CD4-positive, alpha-beta T cell treated with Interleukin-4 for 1 hour (primary cell): ENCODE data around the gene CEP83.
"Not testable (repeated sequence)": the region's sequence is repeated elsewhere in the genome, so short reads cannot be mapped to it uniquely, and the experiment has no call there.

ENCODE experiments used
- DNase-seq, 2 donors: peaks; one replicate each; pipeline ENCODE4 v3.0.0-alpha.2; 2020 to 2022

Gene CEP83

GRCh38 chr12:94459728-94460615 lies at the start of gene CEP83:
TSS of gene CEP83 (minus strand) at chr12:94459867. CDS start at chr12:94412490, 47,377 bp downstream.
- DNase-seq = peak; percentile 94 to 95

GRCh38 chr12:94509317-94509716 lies 49.6 kb upstream of the CEP83 start:
- DNase-seq = no peak

GRCh38 chr12:94507455-94507854 lies 47.8 kb upstream of the CEP83 start:
- no peak for DNase-seq

GRCh38 chr12:94504386-94504785 lies 44.7 kb upstream of the CEP83 start:
- DNase-seq = no peak

- no peak for DNase-seq
These were observed 44.0 kb upstream of the CEP83 start for GRCh38 chr12:94503619-94504018.

GRCh38 chr12:94500831-94501567 lies 41.3 kb upstream of the CEP83 start:
- no peak for DNase-seq

- DNase-seq = no peak
These were observed 39.0 kb upstream of the CEP83 start for GRCh38 chr12:94498698-94499097.

- DNase-seq = no peak
These were observed 38.4 kb upstream of the CEP83 start for GRCh38 chr12:94498073-94498472.

- DNase-seq = no peak
These were observed 35.9 kb upstream of the CEP83 start for GRCh38 chr12:94495445-94496115.

- no peak for DNase-seq
These were observed 31.8 kb upstream of the CEP83 start for GRCh38 chr12:94491489-94491888.

- DNase-seq = peak; percentile 15 to 35
These were observed 28.8 kb upstream of the CEP83 start for GRCh38 chr12:94488463-94488862.

- no peak for DNase-seq
These were observed 22.1 kb upstream of the CEP83 start for GRCh38 chr12:94481734-94482133.

- DNase-seq = no peak
These were observed 9.9 kb upstream of the CEP83 start for GRCh38 chr12:94469522-94469921.

- no peak for DNase-seq
These were observed 921 bp upstream of the CEP83 start for GRCh38 chr12:94460616-94460959.

- DNase-seq = peak in 1 of 2 donors; percentile 41
These were observed 565 bp downstream of the CEP83 start for GRCh38 chr12:94458877-94459727.

GRCh38 chr12:94457311-94457710 lies 2.4 kb downstream of the CEP83 start:
- no peak for DNase-seq

- DNase-seq = not testable (repeated sequence)
These were observed 5.3 kb downstream of the CEP83 start for GRCh38 chr12:94454318-94454717.

- no peak for DNase-seq
These were observed 14.0 kb downstream of the CEP83 start for GRCh38 chr12:94445662-94446061.

- DNase-seq = no peak
These were observed 22.4 kb downstream of the CEP83 start for GRCh38 chr12:94437303-94437702.

GRCh38 chr12:94435511-94435927 lies 24.1 kb downstream of the CEP83 start:
- no peak for DNase-seq

GRCh38 chr12:94434171-94434570 lies 25.5 kb downstream of the CEP83 start:
- DNase-seq = peak in 1 of 2 donors; percentile 16

- DNase-seq = no peak
These were observed 25.9 kb downstream of the CEP83 start for GRCh38 chr12:94433744-94434143.

- no peak for DNase-seq
These were observed 29.4 kb downstream of the CEP83 start for GRCh38 chr12:94430304-94430703.
